GM21447 (cell line): Measurements from ENCODE around the gene RETN.
"Not testable (repeated sequence)": the region's sequence is repeated elsewhere in the genome, so short reads cannot be mapped to it uniquely, and the experiment has no call there.

Experiments used
- ATAC-seq: cut with Tn5 transposase; IDR thresholded peaks from one replicate; pipeline ENCODE4 v1.9.1; 2021; ENCODE audit not compliant: unreplicated experiment

Gene RETN

DNA sequence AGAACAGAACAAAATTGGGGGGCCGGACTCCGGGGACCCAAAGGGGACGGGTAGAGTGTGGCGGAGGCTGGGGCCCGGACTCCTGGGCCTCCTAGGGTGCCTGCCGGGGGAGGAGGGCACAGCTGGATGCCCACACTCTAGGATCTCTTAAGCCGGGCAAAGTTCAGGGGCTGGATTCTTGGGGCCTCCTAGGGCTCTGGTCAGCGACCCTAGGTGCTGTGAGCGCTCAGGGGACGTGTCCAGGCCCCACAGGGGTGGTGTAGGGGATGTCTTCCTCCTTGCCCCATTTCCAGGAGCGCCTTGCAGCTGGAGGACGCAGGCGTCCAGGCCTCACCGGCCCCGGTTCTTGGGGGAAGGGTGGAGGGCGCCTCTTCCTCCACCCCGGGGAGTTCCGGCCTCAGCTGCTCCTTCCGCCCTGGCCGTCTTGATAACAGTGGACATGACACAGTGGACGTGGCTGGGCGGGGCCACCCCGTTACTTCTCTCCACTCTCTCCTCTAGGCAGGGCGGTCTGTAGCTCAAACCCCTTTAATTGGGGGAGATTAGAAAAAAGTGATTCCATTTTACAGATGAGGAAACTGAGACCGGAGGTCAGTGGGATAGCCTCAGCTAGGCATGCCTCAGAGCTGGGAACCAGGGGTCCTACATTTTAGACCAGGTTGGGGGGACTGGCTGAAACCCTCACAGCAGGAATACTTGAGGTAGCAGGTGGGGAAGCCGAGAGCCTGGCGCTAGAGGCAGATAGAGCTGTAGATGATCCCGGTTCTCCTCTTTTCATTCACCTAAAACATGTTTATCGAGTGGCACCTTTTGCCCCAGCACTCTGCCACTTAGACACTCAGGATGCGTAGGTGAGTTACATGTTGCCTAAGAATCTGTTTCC lies 31.2 kb upstream of the RETN start:
- ATAC-seq = no peak

DNA sequence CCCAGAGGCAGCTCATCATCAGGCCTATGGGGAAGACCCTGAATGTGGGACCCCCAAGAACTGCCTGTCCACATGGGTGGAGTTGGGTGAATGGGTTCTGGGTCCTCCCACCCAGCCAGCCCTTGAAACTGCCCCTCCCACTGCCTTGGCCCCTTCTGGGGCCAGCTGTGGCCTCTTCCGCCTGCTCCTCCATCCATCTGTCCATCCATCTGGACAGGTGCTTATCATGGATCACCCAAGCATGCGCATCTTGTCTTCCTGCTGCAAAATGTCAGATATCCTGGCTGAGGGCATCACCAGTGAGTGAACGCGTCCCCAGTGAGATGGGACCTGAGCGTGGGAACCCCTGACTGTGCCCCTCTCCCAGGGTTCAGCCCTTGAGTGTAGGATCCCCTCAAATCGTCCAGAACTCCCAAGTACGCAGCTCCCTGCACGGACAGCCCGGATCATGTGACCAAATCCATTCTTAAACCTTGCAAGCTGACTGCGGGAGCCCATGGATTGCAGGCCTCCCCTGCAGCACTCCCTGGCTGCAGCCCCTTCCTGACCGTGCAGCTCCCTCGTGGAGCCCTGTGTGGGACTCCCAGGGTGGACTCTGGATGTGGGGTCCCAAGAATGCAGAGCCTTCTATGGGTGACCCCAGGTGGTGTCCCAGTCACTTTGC lies 29.9 kb upstream of the RETN start:
- no peak for ATAC-seq

DNA sequence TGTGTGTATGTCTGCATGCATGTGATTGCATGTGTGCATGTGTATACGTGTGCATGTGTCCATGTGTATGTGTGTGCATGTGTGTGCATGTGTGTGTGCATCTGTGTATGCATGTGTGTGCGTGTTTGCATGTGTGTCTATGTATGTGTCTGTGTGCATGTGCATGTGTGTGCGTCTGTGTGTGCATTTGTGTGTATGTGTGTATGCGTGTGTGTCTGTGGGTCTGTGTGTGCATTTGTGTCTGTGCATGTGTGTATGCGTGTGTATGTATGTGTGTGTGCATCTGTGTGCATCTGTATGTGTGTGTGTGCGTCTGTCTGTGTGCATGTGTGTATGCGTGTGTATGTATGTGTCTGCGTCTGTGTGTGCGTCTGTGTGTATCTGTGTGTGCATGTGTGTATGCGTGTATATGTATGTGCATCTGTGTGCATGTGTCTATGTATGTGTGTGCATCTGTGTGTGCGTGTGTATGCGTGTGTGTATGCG lies 28.9 kb upstream of the RETN start:
- ATAC-seq = no peak

DNA sequence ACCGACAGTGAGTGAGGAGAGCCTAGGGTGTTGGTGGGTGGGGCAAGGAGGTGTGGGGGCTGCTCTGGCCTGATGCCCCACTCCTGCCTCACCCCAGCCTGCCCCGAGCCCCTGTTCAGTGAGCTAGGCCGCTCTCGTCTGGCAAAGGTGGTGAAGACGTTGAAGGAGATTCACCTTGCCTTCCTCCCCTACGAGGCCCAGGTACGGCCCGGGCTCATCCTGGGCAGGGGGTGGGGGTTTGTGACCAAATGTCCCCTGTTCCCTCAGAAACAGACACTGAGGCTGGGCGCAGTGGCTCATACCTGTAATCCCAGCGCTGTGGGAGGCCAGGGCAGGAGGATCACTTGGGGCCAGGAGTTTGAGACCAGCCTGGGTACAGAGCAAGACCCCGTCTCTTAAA lies 28.0 kb upstream of the RETN start:
- no peak for ATAC-seq

DNA sequence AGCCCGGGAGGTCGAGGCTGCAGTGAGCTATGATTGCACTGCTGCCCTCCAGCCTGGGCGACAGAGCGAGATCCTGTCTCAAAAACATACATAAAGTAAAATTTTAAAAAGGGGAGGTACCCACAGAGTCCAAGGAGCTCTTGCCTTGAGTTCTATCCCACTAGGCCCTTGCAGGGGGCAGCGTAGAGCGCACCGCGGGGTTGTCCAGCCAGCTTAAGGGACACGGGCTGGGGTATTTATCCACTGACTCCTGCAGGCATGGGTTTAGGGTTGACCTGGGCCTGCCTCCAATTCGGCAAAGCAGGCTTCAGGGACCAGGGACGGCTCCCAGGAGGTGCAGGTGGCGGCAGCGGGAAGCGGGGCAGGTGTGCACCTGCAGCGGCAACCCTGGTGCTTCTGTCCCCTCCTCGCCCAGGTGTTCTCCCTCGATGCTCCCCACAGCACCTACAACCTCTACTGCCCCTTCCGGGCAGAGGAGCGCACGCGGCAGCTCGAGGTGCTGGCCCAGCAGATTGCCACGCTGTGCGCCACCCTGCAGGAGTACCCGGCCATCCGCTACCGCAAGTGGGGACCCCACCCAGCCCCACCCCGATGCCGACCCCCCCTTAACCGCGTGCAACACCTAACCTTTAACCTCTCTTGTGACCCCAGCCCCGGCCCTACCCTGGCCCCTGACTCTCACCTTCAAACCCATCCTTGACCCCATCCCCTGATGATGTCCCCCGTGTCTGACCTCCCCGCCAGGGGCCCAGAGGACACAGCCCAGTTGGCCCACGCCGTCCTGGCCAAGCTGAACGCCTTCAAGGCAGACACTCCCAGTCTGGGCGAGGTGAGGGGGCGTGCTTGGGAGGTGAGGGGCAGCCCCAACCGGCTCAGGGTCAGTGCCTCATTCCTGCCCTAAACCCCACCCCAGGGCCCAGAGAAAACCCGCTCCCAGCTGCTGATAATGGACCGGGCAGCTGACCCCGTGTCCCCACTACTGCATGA lies 27.3 kb upstream of the RETN start:
- no peak for ATAC-seq

DNA sequence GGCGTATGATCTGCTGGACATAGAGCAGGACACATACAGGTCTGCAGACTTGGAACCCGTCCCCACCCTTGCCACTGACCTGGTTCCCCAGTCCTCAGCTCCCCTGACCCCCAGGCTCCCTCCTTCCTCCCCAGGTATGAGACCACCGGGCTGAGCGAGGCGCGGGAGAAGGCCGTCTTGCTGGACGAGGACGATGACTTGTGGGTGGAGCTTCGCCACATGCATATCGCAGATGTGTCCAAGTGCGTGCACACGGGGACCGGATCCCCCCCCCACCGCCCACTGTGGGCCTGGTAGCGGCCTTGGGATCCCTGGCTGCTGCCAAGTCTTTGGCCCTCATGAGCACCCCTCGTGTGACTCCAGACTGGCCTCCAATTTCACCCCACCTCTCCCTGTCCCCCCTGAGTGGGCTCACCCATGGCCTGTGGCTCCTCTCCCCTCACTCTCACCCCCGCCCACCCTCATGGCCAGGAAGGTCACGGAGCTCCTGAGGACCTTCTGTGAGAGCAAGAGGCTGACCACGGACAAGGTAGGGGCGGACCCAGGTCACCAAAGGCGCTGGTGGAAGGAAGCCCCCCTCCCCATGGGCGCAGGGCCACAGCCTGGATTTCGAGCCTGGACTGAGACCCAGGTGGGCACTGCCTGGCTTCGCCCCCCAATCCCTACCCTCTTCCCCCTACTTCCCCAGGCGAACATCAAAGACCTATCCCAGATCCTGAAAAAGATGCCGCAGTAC lies 26.4 kb upstream of the RETN start:
- no peak for ATAC-seq

DNA sequence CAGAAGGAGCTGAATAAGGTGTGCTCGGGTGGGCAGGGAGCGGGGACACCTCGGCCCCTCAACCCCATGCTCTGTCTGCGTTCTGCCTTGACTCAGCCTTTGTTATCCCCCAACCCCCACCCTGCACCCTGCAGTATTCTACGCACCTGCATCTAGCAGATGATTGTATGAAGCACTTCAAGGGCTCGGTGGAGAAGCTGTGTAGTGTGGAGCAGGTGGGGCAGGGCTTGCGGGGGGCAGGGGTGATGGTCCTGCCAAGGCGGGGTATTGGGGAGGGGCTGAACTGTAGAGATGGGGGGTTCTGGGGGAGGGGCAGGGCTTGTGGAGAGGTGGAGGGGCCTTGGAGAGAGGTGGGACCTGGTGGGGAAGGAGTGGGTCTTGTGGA lies 25.8 kb upstream of the RETN start:
- no peak for ATAC-seq

DNA sequence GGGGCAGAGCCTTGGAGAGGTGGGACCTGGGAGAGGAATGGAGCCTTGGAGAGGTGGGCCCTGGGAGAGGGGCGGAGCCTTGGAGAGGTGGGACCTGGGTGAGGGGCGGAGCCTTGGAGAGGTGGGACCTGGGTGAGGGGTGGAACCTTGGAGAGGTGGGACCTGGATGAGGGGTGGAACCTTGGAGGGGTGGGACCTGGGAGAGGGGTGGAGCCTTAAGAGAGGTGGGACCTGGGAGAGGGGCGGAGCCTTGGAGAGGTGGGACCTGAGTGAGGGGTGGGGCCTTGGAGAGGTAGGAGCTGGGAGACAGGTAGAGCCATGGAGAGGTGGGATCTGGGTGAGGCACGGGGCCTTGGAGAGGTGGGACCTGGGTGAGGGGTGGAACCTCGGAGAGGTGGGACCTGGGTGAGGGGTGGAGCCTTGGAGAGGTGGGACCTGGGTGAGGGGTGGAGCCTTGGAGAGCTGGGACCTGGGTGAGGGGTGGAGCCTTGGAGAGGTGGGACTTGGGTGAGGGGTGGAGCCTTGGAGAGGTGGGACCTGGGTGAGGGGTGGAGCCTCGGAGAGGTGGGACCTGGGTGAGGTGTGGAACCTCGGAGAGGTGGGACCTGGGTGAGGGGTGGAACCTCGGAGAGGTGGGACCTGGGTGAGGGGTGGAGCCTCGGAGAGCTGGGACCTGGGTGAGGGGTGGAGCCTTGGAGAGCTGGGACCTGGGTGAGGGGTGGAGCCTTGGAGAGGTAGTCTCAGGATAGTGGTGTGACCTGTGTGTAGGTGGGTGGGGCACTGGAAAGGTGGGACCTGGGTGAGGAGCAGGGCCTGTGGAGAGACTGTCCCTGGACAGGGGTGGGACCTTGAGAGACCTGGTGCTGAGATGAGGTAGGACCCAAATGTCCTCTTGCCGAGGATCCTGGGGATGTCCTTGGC lies 25.0 kb upstream of the RETN start:
- ATAC-seq = not testable (repeated sequence)

DNA sequence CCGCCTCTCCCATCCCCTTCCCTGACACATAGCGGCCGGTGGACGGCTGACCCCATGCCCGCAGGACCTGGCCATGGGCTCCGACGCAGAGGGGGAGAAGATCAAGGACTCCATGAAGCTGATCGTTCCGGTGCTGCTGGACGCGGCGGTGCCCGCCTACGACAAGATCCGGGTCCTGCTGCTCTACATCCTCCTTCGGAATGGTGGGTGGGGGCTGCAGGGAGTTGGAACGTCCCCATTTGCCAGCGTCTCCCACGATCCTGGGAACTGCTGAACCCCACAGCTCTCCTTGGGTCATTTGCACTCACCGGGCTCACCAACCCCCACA lies 24.3 kb upstream of the RETN start:
- ATAC-seq = no peak

DNA sequence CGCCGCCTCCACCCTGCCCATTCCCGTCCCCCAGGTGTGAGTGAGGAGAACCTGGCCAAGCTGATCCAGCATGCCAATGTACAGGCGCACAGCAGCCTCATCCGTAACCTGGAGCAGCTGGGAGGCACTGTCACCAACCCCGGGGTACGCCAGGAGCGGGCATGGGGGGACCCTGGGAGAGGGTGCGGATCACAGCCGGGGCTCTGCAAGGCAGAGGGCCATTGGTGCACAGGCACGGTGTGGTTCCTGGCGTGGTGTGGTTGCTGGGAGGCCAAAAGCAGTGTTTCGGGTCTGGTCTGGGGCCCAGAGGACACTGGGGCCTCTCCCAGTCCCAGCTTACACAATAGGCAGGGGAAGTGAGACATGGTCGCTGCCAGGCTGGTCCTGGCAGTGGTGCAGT lies 23.7 kb upstream of the RETN start:
- no peak for ATAC-seq

DNA sequence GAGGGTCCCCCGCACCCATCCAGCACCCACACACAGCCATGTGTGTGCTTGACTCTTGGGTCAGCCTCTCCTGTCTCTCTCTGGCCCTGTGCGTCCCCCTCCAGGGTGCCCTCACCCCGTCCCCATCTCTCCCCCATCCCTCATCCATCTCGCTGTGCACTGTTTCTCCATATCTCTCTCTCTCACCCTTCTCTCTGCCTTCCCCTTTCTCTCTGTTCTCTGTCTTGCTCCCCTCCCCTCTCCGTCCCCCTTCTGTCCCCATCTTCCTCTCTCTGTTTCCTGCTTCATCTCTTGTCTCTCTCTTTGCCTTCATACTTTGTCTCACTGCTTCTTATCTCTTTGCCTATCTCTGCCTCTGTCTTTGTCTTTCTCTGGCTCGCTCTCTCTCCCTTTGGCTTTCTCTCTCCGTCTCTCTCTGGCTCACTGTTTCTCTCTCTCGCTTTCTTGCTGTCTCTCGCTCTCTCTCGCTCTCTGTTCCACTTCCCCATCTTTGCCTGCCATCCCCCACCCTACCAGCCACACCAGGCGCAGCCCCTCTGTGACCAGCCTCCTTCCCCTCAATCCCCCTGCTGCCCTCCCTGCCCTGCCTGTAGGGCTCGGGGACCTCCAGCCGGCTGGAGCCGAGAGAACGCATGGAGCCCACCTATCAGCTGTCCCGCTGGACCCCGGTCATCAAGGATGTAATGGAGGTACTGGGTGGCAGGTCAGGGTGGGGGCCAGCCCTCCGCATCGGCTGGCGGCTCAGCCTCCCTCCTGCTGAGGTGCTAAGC lies 23.0 kb upstream of the RETN start:
- ATAC-seq = no peak

DNA sequence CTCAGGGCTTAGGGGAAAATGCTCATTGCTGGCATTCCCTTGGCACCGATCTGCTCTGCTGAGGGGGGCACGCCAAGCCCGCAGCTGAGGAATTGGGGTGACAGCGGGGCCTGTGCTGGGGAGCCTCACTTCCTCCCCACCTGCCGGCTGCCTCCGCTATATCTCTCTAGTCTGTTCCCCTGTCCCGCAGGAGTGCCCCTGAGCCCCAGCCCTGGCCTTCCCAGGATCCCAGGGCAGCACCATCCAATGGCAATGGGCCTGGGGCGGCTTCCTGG lies 22.5 kb upstream of the RETN start:
- ATAC-seq = no peak

DNA sequence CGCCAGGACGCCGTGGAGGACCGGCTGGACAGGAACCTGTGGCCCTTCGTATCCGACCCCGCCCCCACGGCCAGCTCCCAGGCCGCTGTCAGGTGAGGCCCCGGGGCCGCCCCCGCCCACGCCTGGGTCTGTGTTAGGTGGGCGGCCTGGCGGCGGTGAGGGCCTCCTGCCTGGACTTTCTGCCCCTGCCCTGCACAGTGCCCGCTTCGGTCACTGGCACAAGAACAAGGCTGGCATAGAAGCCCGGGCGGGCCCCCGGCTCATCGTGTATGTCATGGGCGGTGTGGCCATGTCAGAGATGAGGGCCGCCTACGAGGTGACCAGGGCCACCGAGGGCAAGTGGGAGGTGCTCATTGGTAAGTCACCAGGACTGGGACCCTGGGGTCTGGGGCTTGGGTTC lies 21.7 kb upstream of the RETN start:
- ATAC-seq = no peak

DNA sequence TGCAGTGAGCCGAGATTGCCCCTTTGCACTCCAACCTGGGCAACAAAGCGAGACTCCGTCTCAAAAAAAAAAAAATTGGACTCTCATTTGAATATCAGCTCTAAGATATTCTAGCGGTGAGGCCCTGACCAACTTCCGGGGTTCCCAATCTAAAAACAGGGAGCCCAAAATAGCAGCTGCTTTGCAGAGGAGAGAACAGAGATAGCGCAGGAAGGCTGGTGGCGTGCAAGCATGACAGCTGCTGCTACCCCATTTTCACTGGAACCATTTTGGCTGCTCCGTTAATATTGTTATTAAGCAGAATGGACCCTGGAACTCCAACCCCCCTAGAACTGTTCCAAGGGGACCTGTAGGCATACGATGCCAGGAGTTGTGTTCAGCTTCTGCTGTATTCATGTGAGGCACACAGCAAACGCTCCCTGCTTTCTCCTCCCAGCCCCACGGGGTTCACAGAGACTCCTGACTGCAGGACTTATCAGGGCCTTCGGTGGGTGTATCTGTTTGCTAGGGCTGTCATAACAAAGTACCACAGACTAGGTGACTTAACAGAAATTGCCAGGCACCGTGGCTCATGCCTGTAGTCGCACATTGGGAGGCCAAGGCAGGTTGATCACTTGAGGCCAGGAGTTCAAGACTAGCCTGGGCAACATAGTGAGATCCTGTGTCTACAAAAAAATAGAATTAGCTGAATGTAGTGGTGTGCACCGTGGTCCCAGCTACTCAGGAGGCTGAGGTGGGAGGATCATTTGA lies 20.4 kb upstream of the RETN start:
- ATAC-seq = no peak

DNA sequence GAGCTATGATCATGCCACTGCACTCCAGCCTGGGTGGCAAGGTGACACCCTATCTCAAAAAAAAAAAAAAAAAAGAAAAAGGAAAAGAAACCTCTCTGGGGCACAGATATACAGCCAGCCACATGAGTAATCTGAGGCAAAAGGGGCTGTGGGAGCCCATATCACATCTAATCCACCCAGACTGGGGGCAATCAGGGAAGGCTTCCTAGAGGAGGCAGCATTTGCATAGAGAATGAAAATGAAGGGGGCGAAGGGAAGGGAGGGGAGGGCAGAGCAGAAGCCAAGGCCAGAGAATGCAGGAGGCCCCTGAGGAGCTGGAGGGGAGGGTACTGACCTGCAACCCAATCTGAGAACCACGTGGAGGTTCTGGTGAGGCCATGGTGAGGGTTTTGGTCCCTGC lies 18.7 kb upstream of the RETN start:
- no peak for ATAC-seq

DNA sequence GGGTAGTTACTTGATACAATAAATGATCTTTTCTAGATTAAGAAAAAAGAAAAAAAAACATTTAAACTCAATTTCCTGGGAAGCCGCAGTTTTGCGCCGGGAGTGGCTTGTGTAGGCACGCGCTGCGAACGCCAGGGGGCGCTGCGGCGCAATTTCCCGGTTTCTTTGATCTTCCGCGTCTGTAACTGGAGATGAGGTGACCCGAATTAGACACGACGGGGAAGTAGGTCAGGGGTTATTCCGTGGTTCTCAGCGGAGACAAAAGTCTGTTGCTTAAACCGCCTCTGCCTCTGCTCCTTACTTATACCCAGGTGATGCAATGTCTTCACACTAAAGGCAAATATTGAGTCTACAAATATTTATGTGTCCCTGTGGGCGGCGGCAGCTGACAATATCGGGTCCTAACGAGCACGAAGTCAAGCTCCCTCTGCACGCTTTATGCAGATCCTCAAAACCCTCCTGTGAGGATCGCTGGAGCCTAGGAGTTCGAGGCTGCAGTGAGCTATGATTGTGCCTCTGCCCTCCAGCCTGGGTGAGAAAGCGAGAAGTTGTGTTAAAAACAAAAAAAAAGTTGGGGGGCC lies 16.7 kb upstream of the RETN start:
- ATAC-seq = no peak

DNA sequence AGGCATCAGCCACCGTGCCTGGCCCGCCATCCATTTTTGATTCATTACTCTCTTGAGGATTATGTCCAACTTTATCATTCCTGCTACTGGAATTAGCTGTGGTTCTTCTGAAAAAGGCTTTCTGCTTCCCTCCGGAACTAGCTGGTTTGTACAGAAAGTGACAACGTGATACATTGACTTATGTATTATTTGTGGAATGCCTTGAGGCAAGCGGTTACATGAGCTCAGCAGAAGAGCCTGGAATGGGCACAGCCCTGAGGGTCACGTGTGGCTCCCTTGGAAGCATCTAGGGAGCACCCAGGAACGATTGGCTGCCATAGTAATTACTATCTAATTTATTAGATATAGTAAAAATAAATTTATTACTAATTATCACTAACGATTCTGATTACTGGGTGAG lies 14.4 kb upstream of the RETN start:
- ATAC-seq = no peak

DNA sequence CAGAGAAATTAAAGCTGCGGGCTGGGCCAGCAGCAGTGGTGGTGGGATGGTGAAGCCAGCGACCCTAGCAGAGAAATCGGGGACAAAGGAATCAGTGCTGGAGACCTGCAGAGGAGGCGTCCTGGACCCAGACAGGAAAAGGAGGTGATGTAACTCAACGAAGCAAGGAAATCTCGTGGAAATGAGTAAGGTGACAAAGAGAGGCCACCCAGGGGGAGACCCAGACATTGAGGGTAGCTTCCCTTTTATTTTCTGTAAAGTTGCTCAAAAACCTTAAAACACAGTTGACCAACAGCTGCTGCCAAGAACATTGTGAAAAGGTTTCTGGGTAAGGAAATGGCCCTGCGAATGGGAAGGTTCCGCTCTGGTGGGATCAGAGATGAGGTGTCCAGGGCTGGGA lies 13.3 kb upstream of the RETN start:
- ATAC-seq = no peak
